Activated CD4-positive, alpha-beta T cell treated with anti-CD3 and anti-CD28 coated beads, Interleukin-2, amount 50 U/mL, for 1 hour (primary cell): ENCODE measurements around the gene SMOC1.

Experiments
- DNase-seq: peaks from one replicate; pipeline ENCODE4 v3.0.0-alpha.2; 2020

Gene SMOC1

DNA sequence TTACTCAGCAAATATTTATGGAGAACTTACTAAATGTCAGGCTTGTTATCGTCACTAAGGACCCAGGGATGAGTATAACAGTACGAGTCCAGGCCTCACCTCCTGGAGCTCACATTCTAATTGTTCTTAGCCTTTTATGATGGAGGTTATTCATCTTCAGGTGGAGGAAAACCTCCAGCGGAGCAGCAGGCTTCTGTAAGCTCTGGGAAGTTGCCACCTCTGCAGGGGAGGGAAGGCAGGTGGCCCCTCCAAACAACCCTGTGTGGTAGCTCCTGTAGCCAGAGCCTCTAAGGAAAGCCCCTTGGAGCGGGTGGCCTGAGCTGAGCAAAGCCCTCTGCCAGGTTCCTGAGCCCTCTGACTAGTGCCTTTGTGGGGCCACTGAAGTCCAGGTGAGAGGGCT lies 104.1 kb downstream of the SMOC1 start:
- DNase-seq, result no peak

- DNase-seq, result no peak
Measured at GRCh38 chr14:69985463-69985862, 106.2 kb downstream of the SMOC1 start.

DNA sequence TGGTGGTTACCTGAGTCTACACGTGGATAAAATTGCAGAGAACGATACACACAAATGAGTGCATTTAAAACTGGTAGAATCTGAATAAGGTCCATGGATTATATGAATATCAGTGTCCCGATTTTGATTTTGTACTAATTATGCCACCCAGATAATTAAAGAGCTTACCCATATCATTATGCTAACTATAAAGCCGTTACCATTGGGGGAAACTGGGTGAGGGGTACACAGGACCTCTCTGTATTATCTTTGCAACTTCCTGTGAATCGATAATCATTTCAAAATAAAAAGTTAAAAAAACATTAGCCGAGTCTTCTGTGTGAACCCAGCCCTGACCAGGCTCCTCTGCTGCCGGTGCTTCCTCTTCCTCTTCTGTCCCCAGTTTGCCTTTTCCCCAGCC lies 107.1 kb downstream of the SMOC1 start:
- DNase-seq, result no peak

GRCh38 chr14:69987406-69988121 lies 108.3 kb downstream of the SMOC1 start:
- no peak for DNase-seq

DNA sequence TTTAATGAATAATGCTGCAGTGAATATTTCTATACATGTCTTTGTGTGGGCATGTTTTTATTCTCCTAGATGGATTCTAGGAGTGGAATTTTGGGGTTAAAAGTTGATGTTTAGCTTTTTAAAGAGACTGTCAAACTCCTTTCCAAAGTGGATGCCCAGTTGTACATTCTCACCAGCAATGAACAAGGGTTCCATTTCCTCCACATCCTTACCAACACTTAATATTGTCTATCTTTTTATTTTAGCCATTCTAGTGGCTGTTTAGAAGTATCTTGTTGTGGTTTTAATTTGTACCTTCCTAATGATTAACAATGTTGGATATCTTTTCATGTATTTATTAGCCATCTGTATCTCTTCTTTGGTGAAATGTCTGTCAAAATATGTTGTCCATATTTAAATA lies 109.8 kb downstream of the SMOC1 start:
- DNase-seq, result no peak

DNA sequence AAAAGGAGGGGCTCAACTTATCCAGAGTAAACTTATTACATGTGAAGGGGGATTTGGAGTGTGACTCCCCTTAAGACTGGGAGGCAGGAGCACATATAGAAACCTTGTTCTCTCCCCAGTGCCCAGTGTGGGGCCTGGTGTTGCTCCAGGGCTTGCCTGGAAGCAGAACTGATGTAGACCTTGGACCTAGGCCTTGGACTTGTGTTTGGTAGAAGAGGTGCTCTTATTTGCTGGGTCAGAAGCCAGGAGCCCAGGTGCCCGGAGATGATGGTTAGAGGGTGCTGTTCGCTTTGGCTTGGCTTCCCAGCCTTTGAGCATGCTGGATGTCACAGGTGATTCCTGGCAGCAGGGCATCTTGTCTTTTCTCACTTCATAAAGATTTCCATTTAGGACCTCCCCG lies 110.4 kb downstream of the SMOC1 start:
- DNase-seq, result no peak

DNA sequence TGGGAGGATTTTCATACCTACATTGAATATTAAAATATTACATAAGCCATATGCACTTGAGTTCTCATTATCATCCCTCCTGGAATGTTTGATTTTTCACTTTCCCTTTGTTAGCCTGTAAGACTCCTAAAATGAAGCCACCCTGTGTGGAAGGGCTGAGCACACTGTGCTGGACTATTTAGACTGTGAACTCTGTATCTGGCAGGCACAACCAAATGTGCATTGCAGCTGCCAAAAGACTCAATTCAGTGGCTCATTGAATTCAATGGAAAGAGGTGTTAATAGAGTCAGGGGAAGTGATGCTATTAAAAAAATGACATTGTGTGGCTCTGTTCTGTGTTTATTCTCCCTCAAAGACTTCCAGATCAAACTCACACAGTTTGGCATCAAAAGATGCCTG lies 111.1 kb downstream of the SMOC1 start:
- DNase-seq, result no peak

GRCh38 chr14:69991422-69991821 lies 112.2 kb downstream of the SMOC1 start:
- DNase-seq, result no peak

- no peak for DNase-seq
Measured at GRCh38 chr14:69992564-69992963, 113.3 kb downstream of the SMOC1 start.

DNA sequence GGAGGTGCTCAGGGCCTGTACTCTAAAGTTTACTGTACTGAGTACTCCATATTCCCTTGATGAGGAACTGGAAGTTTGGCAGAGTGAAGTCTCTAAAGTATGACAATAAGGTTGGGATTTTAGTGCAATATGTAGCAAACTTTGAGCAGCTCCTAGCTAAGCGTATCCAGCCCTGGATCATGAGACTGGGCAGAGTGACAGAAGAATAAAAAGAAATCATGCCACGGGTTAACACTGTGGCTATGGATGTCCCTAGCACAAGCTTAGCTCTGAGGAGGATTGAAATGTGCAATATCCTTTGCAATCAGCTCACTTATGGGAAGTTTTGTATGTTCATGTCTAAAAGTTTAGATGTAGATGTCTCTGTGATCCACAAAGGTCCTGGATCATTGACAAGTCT lies 114.1 kb downstream of the SMOC1 start:
- DNase-seq, result no peak

GRCh38 chr14:69994002-69994401 lies 114.8 kb downstream of the SMOC1 start:
- no peak for DNase-seq

DNA sequence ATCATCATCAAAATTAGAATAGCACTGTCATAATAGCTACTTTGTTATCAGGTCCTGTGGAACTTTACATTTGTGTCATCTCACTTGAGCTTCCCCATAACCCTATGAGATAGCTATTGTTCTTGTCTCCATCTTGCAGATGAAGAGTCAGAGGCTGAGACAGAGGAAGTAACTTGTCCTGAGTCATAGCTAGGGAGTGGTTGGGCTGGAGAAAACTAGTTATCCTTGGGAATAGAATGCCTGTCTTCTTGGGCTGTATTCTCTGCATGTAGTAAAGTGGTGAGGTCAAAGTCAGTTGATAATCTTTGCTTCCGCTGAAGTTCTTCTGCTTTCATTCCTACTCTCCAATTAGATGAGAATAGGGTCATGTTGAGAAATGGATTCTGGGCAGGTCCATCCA lies 117.0 kb downstream of the SMOC1 start:
- DNase-seq, result no peak

DNA sequence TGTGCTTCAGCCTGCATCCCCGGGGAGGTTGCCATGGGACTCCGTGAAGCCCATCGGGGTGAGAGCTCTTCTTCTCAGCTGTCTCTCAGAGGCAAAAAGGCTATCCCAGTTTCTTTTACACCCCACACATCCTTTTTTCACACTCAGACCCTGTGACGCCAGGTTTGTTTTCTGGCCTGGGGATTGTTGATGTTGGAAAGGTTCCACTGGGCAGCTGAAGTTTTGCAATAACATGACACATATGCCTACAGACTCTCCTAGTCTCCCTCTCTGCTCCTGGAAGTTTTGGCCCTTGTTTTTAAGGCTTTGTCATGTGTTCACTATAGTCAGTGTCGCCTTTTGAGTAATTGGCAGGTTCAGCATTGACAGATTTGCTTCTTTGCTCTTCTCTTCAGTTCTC lies 118.6 kb downstream of the SMOC1 start:
- DNase-seq, result no peak

- no peak for DNase-seq
Measured at GRCh38 chr14:69999261-69999674, 120.1 kb downstream of the SMOC1 start.

GRCh38 chr14:70000601-70001000 lies 121.4 kb downstream of the SMOC1 start:
- DNase-seq, result no peak

GRCh38 chr14:70002589-70003346 lies 123.6 kb downstream of the SMOC1 start:
- no peak for DNase-seq

GRCh38 chr14:70004791-70005190 lies 125.6 kb downstream of the SMOC1 start:
- DNase-seq, result no peak

DNA sequence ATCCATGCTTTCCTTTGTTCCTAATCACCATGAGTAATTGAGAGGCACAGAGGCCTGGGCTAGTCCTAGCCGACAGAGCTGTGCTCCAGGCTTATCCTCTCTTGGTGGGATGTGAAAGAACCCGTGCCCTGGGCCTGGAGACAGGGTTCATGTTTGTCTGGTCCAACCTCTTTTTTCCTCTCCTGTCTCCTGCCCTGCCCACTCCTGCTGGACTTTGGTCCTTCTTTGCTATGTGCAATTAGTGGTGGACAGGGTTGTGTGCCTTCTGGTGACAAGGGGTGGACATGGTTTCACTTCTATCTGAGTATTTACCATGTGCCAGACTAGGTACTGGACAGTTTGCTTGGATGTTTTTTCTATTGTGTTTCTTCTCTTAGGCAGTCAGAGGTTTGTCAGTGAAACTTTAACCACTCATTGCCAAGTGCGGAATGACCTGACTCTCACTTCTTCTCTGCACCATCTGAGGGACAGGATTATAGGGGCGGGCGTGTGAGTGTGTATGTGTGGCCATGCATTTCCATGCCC lies 126.1 kb downstream of the SMOC1 start:
- DNase-seq, result no peak

DNA sequence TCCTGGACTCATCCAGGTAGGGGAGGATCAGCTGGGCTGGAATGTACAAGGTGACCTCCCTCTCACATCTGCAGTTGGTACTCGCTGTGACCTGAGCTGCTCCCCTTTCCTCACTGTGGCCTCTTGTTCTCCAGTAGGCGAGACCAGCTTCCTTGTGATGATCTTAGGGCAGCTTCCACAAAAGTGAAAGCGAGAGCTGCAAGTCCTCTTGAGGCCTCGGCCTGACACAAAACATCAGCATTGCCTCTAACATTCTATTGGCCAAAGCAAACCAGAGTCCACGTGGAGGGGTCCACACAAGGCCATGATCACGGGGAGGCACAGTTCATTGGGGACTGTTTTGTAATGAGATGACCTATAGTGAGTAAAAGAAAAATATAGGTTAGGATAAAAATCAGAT lies 127.5 kb downstream of the SMOC1 start:
- DNase-seq, result no peak

DNA sequence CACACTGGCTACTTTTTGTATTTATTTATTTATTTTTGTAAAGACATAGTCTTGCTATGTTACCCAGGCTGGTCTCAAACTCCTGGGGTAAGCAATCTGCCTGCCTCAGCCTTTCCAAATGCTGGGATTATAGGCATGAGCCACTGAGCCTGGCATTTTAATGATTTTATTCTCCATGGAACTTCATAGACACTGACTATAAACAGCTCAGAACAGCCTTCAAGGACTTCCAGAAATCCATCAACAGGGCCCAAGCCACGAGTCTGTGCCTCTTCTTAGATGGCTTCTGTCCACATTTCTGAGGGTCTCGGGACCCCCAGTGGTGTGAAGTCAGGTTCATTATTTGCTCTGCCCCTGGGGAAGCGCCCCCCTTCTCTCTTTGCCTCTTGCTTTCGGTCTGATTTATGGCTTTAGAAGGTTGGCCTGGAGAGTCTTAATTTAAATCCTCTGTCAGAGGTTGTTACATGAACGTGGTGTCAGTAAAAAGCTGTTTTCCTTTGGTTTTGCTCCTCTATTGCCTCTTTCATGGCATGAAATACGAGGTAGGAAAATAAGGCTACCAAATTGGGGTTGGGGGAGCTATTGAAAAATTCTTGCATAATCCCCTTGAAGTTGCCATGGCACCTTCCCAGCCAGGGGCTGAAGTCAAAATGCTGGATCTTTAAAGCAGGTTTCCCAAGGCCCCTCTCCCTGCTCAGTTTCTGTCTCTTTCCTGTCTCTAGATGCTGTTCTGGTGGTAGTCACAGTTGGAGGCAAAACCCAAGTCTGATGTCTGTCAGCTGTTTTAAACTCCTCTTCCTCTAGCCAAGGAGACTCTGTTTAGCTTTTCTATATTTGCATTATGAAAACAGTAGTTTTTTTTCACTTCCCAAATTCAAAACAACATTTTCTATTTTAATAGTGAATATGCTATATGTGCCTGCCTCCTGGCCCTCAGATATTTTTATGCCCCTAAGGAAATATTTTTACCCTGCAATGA lies 129.4 kb downstream of the SMOC1 start:
- DNase-seq, result no peak

GRCh38 chr14:70009961-70010360 lies 130.7 kb downstream of the SMOC1 start:
- DNase-seq, result no peak

DNA sequence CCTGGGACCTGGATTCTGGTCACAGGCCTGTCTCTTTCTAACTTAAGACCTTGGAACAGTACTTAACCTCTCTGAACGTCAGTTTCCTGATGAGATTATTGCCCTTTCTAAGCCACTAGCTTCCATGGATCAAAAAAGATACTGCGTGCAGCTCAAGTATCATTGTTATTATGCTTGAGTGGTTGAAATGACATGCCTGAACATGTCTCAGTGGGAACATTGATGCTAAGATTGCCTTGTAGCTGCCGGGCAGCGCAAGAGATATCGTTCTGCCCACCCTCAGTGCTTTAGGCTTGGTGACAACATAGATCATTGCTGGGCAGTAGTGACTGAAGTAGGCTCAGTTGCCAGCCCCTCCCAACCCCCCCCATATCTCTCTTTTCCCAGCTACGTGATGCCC lies 131.9 kb downstream of the SMOC1 start:
- no peak for DNase-seq

- no peak for DNase-seq
Measured at GRCh38 chr14:70011708-70012107, 132.5 kb downstream of the SMOC1 start.
